HPDE6-E6E7 (cell line): ENCODE data around the gene RETREG1.
"Not testable (repeated sequence)": the region's sequence is repeated elsewhere in the genome, so short reads cannot be mapped to it uniquely, and the experiment has no call there.

Source experiments
- DNase-seq: peaks from one replicate; pipeline ENCODE4 v3.0.0; 2011; ENCODE audit warnings: missing footprints; ENCODE audit errors: extremely low spot score

The RETREG1 gene

DNA sequence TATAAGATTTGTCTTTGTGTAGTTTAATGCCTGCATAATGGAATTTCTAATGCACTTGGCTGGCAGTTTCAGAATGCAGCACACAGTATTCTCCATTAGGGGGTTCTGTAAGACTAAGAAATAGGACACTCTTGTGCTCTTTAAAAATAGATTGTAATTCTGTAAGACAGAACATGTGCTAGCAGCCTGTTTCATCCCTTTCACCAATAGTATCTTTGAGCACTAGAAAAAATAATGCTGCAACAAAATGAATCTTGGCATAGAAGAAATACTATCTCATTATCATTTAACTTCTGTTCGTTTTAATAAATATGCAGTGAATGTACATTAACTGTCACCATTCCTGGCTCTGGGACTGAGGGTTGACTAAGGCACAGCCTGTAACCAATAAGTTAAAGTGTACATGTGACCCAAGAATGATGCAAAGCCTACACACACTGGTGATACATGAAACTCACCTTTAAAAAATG lies 127.4 kb downstream of the RETREG1 start:
- DNase-seq: no peak

DNA sequence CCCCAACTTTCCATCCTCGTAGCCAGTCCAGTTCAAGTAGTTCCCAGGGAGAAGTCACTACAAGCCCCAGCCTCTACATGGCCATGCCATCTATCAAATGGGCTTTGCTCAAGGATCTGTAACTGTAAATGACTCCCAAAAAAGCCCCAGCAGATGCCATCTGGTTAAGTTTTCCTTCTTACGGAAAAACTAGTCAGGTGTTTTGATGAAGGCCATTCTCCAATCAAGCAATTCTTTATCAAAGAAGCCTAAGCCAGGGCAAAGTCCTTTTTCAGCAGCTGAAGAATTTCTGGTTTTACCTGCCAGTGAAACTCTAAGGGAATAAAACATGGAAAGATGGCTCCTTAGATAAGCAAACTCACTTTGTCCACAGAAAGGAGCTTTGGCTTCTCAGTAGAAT lies 129.3 kb downstream of the RETREG1 start:
- DNase-seq: no peak

DNA sequence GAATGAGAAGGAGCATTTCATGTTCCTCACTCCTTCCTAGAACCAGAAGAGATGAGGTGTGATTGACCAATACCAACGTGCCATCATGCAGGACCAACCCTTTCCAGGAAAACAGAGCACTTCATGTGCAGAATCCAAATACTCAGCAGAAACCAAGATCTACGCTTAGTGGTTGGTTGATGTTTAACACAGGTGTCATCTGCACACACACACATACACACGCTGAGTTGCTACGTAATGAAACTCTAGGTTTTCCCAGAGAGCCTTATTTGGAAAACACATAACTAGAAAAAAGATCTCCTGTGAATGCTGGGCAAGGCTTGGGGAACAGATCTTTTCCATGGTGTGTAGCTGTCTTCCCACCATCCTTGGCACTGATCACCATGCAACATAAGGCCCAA lies 130.1 kb downstream of the RETREG1 start:
- DNase-seq: no peak

DNA sequence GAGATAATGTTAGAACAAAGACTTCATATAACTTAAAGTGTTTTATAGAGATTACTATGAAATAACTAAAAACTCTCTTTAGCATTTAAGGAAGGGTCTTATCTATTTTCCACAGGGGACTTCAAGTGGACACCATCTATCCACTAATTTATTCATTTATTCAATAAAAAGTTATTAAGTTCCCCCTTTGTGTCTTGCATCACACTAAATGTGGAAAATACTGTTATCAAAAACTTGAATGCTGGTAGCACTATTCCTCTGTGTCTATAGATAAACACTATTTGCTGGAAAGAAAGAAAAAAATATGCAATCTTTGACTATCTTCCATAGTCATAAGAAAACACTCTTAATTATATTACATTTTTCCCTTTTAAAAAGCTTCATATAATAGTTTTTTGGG lies 131.1 kb downstream of the RETREG1 start:
- no peak for DNase-seq

DNA sequence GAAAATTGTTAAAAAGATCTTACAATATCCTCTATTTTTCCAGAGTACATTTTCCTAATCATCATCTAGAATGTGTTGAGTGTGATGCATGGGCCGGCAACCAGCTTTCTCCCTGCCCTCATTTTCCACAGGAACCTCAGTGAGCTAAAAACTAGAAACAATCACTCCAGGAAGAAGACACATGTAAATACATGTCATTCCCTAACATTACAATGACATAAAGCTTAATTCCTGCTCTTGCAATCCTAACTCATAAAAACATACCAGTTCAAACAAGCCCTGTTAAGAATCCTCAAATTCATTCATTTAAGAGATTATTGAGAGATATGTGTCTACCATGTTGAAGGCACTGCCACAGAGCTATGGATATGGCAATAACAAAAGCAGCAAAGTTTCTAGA lies 132.7 kb downstream of the RETREG1 start:
- no peak for DNase-seq

DNA sequence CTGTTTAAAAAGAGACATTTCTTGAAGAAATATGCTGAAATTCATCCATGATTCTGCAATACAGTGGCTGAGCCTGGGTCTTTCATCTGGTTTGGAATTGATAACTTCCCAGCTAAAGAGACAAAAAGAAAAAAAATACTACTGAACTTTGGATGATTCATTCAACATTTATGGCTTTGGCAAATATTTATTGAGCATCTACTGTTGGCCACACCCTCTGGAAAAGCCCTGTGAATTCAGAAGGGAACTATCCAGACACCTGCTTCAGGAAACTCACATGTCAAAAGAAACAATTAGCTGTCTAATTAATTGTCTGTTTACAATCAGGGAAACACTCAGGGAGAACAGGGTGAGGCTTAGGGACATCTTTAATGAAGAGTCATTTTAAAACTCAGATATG lies 133.4 kb downstream of the RETREG1 start:
- no peak for DNase-seq

DNA sequence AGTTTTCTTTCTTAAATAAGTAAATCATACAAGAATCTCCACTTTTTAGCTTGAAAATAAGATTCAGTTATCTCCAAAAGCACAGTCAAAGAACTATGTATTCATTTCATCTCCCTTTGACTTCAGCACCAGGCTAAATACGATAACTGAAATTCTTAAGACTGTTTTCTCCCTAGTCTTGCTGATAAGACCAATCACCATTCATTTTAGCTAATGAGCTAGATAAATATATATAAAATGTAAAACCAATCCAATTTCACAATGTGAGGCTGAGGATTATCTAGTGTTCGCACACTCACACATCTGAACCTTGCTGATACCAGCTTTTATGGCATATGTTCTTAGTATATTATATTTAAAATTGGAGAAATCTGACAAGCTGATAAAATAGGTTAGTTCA lies 133.9 kb downstream of the RETREG1 start:
- no peak for DNase-seq

DNA sequence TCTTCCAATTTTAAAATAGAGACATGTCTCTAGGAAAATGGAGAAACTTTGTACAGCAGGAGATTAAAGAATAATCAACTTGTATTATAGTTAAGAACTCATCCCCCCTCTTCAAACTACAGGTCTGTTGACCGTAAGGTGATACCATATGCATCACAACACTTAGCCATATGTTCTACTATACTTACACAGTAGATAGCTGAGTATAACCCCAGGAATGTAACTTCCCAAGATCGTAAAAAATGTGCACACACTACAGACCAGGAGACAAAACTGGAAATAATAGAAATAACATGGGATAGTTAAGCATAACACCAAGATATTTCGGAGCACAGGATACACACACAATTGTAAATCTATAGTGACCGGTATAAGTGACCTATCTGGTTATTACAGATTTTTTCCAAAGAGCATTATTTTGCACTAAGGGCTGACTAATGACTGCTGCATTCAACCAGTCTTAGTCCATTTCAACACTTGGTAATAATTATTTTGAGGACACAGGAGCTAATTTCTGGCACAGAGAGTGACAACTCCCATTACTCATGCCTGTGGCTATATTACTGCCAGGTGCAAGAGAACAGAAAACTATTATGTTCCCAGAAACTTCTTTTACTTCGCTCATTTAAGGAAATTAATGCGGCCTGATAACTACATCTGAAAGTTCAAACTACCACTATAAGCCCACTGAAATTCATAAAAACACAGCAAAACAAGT lies 135.8 kb downstream of the RETREG1 start:
- no peak for DNase-seq

DNA sequence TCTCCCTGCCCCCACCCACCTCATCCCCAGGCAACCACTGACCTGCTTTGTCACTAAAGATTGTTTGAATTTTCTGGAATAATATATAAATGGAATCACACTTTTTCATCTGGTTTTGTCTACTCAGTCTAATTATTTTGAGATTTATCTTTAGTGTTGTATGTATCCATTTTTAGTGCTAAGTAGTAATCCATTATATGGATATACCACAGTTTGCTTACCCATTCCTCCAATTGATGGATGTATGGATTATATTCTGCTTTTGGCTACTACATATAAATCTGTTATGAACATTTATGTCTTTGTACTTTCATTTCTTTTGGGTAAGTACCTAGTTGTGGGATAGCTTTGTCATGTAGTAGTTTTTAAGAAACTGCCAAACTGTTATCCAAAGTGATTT lies 136.7 kb downstream of the RETREG1 start:
- no peak for DNase-seq

DNA sequence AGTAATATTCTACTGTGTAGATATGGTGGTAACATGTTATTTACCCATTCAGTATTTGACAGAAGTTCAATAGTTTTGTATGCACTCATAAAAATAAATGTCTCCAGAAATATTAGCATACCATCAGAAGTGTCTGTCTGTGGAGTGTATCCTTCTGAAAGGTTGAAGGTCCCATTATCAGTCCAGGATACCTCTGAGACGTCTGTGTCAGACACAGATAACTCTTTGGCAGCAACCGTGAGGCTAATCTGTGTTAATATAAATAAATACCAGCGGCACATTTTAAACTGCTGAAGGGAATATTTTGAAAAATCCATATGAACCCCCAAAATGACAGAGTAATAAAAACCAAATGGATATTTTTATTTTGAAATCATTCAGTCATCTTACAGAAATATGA lies 139.3 kb downstream of the RETREG1 start:
- DNase-seq: no peak

DNA sequence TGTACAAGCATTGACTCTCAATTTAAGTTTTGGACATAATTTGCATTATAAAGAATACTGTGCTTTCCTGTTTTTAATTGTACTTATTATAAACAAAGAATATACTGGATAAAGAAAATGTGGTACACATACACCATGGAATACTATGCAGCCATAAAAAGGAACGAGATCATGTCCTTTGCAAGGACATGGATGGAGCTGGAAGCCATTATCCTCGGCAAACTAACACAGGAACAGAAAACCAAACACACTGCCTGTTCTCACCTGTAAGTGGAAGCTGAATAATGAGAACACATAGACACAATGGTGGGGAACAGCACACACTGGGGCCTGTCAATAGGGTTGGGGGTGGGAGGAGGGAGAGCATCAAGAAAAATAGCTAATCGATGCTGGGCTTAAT lies 140.4 kb downstream of the RETREG1 start:
- not testable (repeated sequence) for DNase-seq

DNA sequence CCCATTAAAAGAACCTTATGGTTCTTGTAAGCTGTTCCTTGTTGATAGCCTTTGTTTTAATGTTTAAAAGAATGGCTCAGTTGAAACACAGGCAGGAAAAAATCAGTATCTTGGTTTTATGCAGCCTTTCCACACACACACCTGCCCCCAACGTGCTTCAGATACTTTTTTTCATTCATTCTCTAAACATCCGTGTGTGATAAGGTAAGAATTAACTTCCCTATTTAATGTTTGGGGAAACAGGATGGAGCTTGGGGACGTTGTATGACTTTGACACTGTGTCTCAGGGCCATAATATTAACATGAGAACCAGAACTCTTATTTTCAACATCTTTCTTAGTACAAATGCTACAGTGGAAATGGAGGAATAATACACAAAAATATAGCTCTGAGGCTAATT lies 145.4 kb downstream of the RETREG1 start:
- DNase-seq: no peak

DNA sequence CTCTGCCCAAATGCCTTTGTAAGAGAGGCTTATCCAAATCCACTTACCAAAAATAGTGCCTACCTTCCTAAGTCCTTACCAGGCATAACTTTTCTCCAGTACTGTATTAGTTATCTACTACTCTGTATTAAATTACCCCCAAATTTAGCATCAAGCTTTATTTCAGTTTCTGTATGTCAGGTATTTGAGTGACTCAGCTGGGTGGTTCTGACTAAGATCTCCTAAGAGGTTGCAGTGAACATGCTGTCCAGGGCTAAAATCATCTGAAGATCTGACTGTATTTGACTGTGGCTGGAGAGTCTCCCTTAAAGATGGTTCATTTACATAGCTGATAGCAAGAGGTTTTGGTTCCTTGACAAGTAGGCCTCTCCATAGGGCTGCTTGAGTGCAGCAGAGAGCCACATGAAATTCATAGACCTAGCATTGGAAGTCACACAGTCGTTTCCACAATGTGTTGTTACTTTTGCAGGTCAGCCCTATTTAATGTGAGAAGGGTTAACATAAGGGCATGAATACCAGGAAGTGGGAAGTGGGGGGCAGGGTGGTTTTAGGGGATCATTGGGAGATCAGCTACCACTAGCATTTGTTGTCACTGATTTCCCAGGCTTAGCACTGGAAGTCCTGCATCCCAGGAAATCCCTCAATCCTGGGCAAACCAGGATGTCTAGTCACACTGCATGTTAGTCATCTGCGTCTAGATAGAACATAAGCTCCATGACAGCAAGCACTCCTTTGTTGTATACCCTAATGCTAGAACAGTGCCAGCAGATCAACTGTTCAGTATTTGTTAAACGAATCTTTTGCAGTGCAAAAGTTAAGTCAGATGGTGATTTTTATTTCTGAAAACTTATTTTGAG lies 149.2 kb downstream of the RETREG1 start:
- DNase-seq: peak; percentile 49

DNA sequence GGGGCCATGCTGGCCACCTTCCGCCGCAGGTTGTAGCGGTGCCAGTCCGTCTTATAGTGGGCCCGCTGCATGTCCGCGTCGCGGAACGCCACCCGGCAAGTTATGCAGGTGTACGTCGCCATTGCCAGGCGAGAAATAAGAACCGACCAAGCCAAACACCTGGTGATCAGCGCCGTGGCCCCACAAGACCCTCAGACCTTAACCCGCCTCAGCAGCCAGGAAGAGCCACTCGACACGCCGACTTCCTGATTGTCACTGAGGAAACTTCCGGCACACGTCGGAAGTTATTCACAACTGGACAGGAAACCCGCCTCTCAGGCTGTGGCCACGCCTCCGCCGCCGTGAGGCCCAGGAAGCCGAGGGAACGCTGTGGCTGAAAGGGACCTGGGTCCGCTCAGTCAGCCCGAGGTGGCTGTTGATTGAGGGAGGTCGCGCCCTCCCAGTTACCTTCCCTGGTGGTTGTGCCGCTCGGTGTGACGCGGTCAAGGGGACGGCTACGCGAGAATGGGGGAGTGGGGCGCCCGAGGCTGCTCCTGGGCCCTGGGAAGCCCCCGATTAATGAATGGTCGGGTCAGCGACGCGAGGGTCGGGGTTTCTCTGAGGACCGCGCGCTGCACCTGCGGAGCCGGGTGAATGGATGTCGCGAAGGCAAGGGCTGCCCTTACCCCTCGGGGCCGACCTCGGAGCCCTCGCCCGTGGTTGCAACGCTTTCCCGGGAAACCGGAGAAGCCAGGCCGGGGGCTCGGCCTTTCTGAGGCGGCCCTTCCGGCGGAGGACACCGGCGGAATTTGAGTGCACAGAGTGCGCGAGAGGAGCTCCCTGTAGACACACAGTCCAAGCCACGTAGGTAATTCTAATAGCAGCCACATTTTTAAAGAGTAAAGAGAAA lies 151.0 kb downstream of the RETREG1 start, which contains the start of gene ZNF622:
ZNF622 (minus strand) TSS at position 257 of the 889 bp plus-strand sequence; CDS start at position 122, 135 bp downstream.
- DNase-seq: peak; percentile 74

DNA sequence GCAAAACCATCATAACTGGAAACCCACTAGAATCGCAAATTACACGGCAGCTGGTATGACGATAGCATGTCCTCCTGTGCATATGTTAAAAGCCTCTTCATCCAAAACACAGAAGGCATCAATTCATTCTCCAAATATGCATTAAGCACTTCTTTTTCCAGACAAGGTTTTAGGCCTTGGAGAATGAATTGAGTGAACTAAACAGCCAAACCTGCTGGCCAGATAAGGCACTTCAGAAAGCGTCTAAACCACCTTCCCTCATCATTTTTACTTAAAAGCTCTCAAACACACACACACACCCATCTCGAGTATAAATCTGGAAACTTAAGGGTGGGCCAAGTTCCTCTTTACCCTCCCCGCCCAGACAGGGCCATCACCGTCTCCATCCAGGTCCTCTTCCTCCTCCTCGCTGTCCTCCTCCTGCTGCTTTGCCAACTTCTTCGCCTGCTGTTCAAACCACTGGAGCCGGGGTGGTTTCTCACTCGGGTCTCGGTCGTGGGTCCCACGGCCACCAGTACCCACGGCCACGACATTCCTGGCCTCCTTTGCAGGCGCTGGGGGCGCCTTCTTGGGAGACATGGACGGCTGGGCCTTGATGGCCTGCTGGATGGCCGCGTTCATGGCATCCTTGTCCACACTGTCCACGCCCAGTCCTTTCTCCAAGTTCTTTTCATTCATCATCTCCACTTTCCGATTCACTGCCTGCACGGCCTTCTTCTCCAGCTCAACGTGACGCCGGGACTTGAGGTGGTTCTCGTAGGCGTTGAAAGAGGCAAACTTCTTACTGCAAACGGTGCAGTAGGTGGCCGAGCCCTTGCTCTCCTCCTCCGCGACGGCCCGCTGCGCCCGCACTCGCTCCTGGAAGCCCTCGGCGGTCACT lies 151.9 kb downstream of the RETREG1 start:
- no peak for DNase-seq

DNA sequence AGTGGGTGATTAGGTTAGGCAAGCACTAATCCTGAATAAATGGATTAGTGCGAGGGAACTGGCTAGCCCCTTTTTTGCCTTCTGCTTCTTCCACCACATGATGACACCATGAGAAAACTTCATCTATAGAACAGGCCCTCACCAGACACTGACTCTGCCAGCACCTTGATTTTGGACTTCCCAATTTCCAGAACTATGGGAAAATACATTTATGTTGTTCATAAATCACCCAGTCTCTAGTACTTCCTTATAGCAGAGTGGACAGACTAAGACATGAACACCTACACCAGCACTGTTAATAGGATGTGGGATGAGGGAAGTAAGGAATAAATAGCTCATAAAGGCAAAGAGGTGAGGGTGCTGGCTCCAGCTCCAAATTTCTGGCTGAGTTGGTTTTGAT lies 152.6 kb downstream of the RETREG1 start:
- no peak for DNase-seq

DNA sequence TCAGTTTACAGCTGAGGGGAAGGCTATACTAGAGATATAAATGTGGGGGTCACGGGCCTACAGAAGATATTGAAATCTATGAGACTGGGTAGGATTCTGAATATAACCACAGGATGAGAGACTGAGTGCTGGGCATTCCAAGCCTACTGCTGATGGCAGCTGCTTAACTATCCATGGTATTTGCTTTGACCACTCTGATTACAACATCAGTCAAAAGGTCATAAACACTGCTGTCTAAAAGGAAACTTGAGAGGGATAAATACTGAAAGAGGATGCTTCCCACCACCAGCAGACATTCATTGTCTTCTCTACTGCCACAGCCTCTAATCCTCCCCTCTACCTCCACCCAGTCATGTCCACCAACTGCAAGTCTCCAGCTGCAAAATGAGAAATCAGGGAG lies 155.0 kb downstream of the RETREG1 start:
- DNase-seq: no peak

DNA sequence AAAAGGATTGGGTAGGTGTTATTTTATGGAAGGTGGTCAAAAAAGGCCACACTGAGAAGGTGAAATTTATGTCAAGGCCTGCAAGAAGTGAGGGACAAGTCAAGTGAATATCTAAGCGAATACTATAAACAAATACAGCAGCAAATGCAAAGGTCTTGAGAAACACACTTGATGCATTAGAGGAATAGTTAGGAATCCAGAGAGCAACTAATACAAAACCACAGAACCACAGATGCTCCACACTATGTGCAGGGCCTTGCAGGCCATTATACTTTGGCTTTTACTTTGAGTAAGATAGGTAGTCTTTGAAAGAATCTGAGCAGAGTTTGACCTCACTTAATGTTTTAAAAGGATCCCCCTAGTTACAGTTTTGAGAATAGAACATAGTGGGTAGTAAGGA lies 155.8 kb downstream of the RETREG1 start:
- DNase-seq: no peak

DNA sequence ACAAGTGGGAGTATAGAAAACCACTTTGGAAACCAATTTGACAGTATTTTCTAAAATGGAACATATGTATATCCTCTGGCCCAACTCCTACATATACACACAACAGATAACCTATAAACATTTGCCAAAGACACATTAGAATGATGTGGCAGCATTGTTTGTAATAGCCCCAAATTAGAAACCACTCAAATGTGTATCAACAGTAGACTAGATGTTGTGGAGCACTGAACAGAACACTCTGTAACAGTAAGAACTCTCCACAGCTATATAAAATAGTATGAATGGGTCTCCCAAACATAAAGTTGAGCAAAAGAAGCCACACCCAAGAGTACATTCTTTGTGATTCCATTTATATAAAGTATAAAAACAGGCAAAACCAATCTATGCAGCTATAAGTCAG lies 157.3 kb downstream of the RETREG1 start:
- no peak for DNase-seq

DNA sequence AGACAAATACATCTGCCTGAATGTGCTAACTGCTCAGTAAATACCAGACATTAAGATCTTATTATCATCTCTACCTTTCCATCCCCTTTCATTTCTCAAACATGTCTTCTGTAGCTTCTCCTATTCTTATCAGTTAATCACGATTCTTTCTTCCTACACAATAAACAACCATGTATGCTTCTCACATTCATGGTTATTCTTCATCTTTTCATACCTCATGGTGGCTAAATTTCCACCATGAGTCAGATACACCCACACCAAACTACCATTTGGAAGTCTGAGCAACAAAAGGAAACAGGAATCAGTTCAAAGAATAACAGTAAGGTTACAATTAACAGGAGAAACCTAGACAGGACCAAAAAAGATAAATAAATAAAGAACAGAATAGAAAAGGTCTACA lies 158.9 kb downstream of the RETREG1 start:
- no peak for DNase-seq

DNA sequence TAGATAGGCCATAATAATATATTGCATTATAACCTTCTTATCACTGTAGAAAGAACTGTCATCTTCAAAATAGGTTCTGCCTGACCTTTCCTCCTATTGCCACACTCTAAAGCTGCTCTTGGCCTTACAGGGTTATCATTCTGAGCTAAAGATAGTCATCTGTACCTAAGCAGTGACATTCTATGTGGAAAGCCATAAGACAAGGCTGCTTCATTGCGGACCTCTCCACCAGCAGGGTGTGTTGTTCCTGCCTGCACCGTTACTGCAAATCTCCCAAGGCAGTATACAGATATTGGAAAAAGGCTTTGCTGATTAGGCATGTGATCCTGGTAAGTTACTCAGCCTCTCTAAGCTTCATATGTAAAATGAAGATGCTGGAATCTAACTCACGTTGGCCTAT lies 159.3 kb downstream of the RETREG1 start:
- no peak for DNase-seq
